ENCODE measurements around the gene NME7.

NME7 gene

GRCh38 chr1:169250022-169250421 is 117.6 kb downstream of the NME7 start:
- TF ChIP-seq CTCF (IDR thresholded peaks at IDR 0.05; ENCODE audit: low read depth, low read length) = no peak
- H3K4me3 ChIP-seq (ENCODE audit: low read depth, low read length) = no peak overlapping the region

- TF ChIP-seq CTCF (IDR thresholded peaks at IDR 0.05; ENCODE audit: low read depth, low read length) = no peak
- no peak overlapping the region for H3K4me3 ChIP-seq (ENCODE audit: low read depth, low read length)
These were observed 118.0 kb downstream of the NME7 start for GRCh38 chr1:169249611-169250010.

GRCh38 chr1:169245706-169246105 is 121.9 kb downstream of the NME7 start:
- no peak overlapping the region for H3K4me3 ChIP-seq (ENCODE audit: low read depth, low read length)
- no peak for TF ChIP-seq CTCF (IDR thresholded peaks at IDR 0.05; ENCODE audit: low read depth, low read length)

- H3K4me3 ChIP-seq (ENCODE audit: low read depth, low read length) = no peak overlapping the region
- TF ChIP-seq CTCF (IDR thresholded peaks at IDR 0.05; ENCODE audit: low read depth, low read length) = no peak
These were observed 127.0 kb downstream of the NME7 start for GRCh38 chr1:169240449-169241232.

GRCh38 chr1:169236880-169237279 is 130.7 kb downstream of the NME7 start:
- no peak for TF ChIP-seq CTCF (IDR thresholded peaks at IDR 0.05; ENCODE audit: low read depth, low read length)
- H3K4me3 ChIP-seq (ENCODE audit: low read depth, low read length) = no peak overlapping the region

- no peak for TF ChIP-seq CTCF (IDR thresholded peaks at IDR 0.05; ENCODE audit: low read depth, low read length)
- H3K4me3 ChIP-seq (ENCODE audit: low read depth, low read length) = no peak overlapping the region
These were observed 131.5 kb downstream of the NME7 start for GRCh38 chr1:169236143-169236542.

- no peak overlapping the region for H3K4me3 ChIP-seq (ENCODE audit: low read depth, low read length)
- TF ChIP-seq CTCF (IDR thresholded peaks at IDR 0.05; ENCODE audit: low read depth, low read length) = no peak
These were observed 132.0 kb downstream of the NME7 start for GRCh38 chr1:169235568-169235967.
